ENCODE measurements around the gene SH3BP5. TPM values are rescaled to one million over a fixed set of nuclear protein-coding genes. Genes with fewer than 3 reads are reported as not detected.

Gene SH3BP5
- total RNA-seq, 1 donor from 2014 or later = 104 TPM

DNA sequence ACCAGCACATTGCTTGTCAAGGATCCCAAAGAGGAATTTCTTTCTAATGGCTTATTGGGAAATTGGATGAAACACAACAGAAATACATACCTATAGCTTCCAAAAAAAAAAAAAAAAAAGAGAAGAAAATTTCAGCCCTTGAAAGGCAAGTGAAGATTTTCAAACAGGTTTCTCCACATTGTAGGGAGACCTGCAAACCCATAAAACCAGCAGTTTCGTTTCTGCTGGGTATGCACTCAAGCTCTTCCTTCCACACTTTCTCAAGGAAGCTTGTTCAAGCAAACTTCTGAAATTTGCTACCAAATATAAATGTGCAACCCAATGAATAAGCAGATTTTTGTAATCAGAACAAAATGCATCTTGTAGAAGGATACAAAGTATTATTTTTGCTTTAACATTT, 15.9 kb upstream of the SH3BP5 start:
- intact Hi-C loops (cut with micrococcal nuclease) = loop anchor here (1.0 kb wide), 1 partner anchor 8 kb away; no protein-coding TSS in a partner anchor

DNA sequence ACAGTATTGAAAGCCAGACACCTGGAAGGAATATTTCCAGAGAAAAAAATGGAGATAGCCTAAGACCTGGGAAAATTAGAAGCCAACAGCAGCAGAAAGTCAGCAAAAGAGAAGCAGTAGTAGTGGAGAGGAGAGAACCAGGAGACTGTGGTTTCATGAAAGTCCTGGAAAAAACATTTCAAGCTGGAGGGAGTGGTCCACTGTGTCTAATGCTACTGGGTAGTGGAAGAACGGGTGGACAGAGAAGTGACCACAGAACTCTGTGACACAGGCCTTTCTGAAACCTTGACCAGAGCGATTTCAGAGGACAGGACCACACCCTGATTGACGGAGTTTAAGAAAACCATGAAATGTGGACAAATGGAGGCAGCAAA, 15.3 kb upstream of the SH3BP5 start:
- intact Hi-C loops (cut with micrococcal nuclease) = loop anchor here (1.0 to 2.0 kb wide), 2 partner anchors 9 to 13 kb away; no protein-coding TSS in a partner anchor

DNA sequence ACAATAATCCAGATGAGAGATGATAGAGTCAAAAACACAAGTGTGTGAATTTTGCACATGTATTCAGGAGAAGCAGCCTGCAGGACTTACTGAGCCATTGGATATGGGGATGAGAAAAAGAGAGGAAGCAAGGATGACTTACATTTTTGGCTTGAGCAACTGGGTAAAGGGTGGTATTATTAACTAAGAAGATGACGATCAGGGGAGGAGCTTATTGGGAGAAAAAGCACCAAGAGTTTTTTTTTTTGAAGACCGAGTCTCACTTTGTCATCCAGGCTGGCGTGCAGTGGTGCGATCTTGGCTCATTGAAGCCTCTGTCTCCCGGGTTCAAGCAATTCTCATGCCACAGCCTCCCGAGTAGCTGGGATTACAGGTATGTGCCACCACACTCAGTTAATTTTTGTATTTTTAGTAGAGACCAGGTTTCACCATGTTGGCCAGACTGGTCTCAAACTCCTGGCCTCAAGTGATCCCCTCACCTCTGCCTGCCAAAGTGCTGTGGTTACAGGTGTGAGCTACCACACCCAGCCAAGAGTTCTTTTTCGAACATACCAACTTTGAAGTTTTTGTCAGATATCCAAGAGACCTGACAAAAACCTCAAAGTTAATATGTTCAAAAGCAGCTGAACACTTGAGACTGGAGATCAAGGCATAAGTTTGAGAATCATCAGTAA, 14.8 kb upstream of the SH3BP5 start:
- intact Hi-C loops (cut with micrococcal nuclease) = loop anchor here (2.0 kb wide), 1 partner anchor 14 kb away; no protein-coding TSS in a partner anchor

DNA sequence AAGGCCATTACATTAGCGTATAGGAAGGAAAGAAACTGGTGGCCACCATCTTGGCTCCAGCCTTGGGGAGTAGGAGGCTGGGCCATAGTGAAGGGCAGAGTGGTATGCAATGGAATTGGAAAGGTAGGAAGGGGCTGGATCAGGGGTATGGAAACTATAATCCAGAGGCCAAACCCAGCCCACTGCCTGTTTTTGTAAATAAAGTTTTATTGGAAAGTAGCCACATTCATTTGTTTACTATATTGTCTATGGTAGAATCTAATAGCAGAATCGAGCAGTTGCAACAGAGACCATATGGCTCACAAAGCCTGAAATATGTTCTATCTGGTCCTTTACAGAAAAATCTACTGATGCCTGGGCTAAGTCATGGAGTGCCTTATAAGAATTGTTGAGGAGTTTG, 14.1 kb upstream of the SH3BP5 start:
- intact Hi-C loops (cut with micrococcal nuclease) = loop anchor here (2.0 kb wide), 1 partner anchor 14 kb away; no protein-coding TSS in a partner anchor

DNA sequence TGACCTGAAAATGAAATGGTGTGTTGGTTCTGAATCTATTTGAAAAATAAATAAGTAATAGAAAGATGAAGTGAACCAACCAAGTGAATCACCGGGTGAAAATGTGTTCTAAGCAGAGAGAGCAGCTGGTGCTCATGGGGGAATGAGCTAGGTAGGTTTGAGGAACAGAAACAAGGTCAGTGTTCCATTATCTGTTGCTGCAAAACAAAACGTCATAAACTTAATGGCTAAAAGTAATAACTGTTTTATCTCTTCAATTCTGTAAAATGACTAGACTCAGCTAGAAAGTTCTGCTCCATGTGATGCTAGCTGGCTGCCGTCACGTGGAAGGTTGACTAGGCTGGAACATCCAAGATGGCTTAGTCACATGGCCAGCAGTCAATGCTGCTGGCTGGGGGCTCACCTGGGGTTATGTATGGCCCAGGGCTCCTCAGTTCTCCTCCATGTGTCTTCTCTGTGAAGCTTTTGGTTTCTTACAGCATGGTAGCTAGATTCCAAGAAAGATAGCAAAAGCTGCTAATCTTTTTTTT, 13.3 kb upstream of the SH3BP5 start:
- intact Hi-C loops (cut with micrococcal nuclease) = loop anchor here (2.0 kb wide), 1 partner anchor 15 kb away; no protein-coding TSS in a partner anchor

DNA sequence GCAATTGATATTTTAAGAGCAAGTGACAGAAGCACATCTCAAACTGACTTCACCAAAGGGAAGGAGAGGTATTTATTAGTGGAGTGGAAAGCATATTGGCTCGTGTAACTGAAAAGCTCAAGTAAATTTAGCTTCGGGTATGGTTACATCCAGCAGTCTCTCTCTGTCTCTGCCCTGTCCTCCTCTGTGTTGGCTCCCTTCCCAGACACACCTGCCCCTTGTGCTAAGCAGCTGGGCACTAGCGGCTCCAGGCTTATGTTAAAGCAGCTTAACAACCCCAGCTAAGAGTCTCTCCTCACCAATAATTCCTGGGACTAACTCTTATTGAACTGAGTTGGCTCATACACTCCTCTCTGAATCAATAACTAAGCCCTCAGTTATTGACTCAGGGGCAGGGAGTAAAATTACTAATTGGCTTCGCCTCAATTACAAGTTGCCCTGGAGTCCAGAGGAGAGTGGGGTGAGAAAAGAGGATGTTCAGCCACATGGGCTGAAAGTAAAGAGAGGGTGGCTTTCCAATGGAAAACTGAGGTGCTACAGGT, 12.8 kb upstream of the SH3BP5 start:
- intact Hi-C loops (cut with micrococcal nuclease) = no loop called here

DNA sequence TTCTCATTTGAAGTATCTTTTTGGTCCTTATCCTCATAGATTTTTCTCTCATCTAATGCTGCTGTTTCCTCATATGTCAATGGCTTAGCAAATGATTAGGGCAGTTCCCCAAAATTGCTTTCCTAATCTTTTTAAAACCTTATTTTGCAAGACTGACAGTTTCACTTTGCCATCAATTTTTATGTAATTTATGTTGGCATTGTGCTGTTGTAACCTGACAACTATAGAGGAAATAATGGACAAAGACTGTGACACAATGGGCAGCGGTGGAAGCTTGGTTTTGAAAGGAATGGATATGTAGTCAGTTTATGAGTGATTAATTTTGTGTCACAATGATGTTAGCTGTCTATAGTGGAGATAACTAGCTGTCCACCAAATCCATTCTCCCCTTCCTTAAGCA, 10.6 kb upstream of the SH3BP5 start:
- intact Hi-C loops (cut with micrococcal nuclease) = no loop called here

DNA sequence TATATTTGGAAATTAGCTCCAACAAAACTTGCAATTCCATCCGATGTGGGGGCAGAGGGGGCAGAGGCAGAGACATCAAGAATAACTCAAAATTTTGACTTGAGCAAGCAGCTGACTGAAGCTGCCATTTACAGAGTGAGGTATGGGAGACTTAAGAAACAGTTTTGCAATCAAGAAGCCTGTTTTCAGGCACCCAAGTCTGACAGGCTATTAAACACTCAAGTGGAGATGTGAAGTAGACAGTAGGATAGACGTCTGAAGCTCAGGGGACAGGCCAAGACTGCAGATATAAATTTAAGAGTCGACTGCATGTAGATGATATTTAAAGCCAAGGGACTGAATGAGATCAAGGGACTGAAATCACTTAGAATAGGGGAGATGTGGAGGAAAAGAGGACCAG, 9.9 kb upstream of the SH3BP5 start:
- intact Hi-C loops (cut with micrococcal nuclease) = no loop called here

DNA sequence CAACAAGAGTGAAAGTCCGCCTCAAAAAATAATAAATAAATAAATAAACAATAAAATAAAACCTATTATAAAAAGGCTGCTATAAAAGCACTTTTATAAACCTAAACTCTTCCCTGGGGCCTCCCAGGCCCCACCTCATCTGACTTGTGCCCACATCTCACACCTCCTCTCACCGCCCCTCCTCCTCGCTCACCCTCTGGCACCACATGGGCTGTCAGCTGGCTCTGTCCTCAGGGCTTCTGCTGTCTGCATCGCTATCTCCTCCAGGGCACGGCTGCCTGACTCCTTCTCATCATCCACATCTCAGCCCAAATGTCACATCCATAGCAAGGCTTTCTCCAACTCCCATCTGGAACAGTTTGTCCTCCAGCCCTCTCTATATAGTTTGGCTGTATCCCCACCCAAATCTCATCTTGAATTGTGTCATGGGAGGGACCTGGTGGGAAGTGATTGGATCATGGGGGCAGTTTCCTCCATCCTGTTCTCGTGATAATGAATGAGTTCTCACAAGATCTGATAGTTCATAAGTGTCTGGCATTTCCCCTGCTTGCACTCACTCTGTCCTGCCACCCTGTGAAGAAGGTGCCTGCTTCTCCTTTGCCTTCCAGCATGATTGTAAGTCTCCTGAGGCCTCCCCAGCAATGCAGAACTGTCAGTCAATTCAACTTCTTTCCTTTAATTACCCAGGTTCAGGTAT, 8.8 kb upstream of the SH3BP5 start:
- intact Hi-C loops (cut with micrococcal nuclease) = no loop called here

DNA sequence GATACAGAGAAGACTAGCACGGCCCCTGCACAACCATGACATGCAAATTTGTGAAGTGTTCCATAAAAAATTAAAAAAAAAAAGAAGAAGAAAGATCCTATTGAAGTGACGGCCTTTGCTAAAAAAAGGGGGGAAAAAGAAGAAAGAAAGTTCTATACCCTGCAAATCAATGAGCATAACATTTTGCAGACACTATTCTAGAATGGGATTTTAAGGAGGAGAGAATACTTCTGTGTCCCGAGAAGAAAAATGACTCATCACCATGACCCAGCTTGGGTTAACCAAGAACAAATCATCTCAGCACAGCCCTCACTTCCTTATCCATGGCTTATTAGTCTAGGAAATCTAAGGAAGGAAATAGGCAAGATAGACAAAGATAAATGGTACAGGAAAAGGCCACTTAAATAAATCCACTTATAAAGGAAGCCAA, 7.4 kb upstream of the SH3BP5 start:
- intact Hi-C loops (cut with micrococcal nuclease) = no loop called here

DNA sequence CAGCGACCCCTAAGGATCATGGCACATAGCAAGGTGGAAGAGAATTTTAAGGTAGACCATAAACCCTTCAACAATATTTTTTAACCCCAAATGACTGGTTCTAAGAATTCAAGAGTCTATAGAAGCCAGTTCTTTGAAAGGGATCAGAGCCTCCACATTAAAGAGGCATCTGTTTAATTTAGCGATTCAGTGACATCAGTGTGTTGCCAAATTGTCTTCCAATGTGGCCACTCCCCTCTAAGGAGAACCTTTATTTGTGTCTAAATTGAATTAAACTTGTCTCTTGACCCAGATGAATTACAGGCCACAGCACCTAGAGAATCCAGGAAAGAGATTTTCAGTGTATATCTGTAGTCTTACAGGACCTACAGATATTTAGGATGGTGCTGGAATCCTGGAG, 6.6 kb upstream of the SH3BP5 start:
- intact Hi-C loops (cut with micrococcal nuclease) = no loop called here

DNA sequence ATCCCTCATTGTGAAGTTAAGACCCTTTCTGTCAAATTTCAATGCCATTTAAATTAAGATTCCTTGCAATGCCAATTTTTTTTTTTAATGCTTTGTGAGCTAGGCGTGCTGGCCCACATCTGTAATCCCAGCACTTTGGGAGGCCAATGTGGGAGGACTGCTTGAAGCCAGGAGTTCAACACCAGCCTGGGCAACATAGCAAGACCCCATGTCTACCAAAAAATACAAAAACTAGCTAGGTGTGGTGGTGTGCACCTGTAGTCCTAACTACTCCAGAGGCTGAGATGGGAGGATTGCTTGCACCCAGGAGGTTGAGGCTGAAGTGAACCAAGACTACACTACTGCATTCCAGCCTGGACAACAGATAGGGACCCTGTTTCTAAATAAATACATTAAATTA, 5.6 kb upstream of the SH3BP5 start:
- intact Hi-C loops (cut with micrococcal nuclease) = no loop called here

DNA sequence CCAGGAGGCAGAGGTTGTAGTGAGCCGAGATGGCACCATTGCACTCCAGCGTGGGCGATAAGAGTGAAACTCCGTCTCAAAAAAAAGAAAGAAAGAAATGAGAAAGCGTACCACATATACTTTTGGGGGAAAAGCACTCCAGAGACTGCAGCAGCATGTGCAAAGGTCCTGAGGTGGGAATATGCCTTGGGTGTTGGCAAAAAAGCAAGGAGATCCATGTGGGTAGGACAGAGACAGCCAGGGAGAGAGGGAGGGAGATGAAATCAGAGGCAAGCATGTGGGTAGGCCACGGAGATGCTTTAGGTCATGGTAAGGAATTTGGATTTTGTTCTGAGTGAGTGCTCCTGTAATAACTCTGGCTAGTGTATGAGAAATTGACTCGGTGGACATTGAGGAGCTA, 3.7 kb upstream of the SH3BP5 start:
- intact Hi-C loops (cut with micrococcal nuclease) = no loop called here

DNA sequence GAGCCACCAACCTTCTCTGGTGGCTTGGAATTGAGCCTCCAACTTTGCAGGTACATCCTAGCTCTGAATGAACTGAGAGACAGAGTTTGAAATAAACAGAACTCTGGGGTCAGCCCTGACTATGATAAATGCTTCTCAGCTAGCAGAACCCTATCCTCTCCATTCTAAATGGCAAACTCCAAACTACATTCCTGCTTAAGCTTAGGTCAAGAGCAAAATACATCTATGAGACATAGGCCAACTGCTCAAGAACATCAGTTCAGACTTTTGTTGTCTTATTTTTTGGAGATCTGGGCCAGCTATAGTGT, 1.5 kb upstream of the SH3BP5 start:
- intact Hi-C loops (cut with micrococcal nuclease) = loop anchor here (2.0 kb wide), 1 partner anchor 93 kb away; the partner anchor contains the start of genes EAF1 and METTL6

DNA sequence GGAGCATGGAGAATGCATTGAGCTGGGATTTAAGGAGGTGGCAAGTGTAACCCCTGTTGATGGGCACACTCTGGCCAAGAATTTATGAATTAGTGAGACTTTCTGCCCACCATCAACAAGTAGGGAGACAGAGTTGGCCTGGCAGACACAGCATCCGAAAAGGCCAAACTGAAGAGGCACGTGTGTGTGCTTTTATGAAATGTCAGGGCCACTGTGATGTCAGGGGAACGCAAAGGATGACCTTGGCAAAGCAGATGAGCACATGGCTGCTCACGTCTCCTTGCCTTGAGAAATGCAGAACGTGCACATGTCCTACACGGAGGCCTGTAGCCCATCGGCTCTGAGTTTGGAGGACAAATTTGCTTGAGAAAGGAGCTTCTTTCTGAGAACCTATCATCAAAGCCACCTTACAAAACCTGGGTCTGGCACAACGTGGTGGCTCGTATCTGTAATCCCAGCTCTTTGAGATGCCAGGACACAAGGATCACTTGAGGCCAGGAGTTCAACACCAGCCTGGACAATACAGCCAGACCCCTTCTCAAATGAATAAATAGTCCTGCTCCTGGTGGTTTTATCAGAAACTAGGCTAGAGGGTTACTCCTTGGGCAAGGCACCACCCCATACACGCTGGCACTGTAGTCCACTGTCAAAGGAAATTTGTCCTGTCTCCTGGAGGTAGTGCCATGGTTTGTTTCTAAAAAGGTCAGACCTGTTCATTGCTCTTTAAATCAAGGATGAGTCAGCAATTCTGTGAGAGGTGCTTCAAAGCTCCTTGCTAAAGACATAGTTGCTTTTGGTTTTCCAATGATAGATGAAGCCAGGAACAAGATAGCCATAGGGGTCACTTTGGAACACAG, 941 bp upstream of the SH3BP5 start:
- intact Hi-C loops (cut with micrococcal nuclease) = loop anchor here (2.0 kb wide), 1 partner anchor 93 kb away; the partner anchor contains the start of genes EAF1 and METTL6

DNA sequence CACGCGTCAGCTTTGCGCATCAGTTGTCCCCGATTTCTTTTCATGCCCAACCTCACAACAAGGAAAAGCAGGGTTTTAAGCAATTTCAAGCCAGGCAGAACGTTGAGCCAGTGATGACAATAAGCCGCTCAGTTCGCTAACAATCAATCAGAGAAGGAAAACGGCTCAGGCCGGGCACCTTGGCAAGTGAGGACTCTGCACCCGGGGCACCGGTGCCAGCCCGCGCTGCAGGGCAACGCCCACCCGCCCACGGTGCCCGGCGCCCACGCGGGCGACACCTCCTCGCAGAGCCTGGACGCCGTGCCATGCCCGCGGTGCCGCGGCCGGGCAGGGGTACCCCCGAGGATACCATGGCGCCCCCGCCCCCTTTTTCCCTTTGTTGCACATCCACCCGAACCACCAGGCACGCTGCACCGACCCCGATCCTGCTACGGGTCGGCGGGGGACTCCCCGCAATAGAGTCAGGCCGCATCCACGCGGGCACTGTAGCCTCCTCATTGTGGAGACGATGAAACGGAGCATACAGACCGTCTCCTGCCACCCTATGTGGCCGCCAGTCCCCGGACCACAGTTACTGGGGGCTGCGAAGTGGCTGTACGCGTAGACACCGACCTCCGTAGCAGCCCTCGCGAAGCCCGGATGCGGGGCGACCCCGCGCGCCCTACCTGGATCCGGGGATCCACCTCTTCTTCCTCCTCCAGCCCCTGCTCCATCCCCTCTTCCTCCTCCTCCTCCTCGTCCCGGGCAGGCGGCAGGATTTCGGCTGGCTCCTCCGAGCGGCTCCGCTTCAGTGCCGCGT, 581 bp downstream of the SH3BP5 start:
- intact Hi-C loops (cut with micrococcal nuclease) = loop anchor here (1.0 to 2.0 kb wide), 11 partner anchors 22 to 269 kb away; partner anchors contain the start of genes BTD, CAPN7, EAF1 and HACL1

DNA sequence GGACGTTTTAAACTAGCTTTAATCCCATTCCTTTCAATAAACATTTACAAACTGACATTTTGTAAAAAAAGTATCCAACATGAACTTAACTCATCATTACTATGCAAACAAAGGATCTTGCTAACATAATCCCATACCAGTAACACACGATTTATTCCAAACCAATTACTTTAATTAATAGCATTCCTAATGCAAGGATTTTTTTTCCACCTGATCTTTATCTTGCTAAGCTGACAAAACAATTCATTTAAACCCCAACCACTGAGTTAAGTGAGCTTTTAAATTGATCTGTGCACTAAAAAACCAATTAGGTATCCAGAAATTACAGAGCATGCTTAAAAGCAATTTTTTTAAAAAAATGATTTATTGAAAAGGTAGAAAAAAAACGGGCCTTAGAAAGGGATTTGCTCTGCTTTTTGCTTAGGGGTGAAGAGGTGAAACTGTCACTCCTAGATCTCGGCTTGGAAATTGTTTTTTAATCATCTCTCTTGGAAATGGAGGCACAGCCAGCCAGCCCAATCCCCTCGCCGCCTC, 1.2 kb downstream of the SH3BP5 start:
- intact Hi-C loops (cut with micrococcal nuclease) = no loop called here

DNA sequence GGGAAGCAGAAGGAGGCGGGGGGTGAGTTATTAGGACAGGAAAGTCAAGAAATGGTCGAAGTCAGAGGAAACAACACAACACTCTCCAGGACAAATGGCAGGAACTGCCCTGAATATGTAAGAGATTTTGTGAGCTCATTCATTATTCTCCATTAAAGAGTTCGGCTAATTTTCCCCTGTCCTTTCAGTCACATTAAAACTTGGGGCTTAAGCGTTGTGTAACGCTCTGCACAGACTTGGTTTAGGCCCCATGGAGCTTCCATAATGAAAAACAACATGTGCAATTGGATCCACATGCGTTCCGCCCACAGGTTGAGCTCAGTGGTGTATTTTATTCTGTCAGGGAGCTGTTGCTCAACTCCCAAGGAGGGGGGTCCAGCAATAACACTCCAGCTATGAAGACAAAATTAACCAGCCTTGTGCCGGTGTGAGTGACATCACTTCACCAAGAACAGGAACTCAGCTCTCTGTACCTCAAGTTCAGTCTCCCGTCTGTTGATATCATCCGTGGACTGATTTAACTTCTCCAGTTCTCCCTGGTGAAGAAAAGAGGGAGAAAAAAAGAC, 2.3 kb downstream of the SH3BP5 start:
- intact Hi-C loops (cut with micrococcal nuclease) = no loop called here

DNA sequence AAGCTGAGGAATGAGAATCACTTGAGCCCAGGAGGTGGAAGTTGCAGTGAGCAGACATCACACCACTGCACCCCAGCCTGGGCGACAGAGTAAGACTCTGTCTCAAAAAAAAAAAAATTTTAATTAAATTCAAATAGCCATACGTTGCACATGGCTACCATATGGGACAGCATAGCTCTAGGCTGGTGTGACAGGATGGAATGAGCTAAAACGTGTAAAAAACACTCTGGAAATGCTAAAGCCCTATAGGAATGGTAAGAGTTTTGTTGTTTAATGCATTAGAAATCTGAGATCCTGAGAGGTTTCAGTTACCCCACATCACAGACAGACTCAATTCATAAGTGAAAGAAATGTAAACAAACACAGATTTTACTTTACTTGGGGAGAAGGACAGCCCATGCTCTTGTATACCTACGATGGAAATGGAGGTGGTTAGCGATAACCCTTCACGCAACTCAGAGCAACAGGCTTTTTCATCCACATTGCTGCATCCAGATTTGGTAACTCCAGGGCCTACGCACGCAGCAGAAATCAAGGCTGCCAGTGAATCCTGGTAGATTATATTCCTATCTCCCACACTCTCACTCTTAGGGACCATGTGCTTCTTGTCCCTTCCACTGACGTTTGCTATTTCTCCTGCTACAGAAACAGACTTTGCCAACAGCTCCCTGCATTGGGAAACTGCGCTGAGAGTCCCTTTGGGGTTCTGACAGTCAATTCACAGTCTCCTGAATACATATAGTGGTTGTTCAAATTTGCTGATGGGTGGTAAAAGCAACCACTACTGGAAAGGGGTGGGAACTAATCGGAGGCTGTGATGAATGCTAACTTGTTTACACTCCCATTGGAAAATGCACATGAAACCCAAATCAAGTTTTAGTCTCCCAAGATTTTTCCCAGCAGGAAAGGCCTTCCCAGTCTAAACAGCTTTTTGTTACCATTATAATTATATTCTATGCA, 3.1 kb downstream of the SH3BP5 start:
- intact Hi-C loops (cut with micrococcal nuclease) = no loop called here
